H1 (cell line): ENCODE data around the gene CRAT. TPM values are rescaled to one million over a fixed set of nuclear protein-coding genes. Genes with fewer than 3 reads are reported as not detected.

ENCODE experiments used
- CTCF ChIA-PET: fragments of 300-600 bp; sonication (Branson Sonifier 250); formaldehyde crosslinking; loops from one replicate; lab custom pipeline; 2021; ENCODE audit not compliant: partially characterized antibody; lab: Charles Lee
- POLR2A ChIA-PET: fragments of 300-600 bp; sonication (Branson Sonifier 250); formaldehyde crosslinking; loops from one replicate; lab custom pipeline; 2021; ENCODE audit warnings: inconsistent platforms; ENCODE audit not compliant: partially characterized antibody; lab: Charles Lee
- DNase-seq, 2 experiments: peaks; one replicate each; pipeline versions ENCODE4 v3.0.0 to v3.0.0-alpha.2; 2010 to 2022; ENCODE audit warnings: low spot score in 2 of 2, low read depth in 1 of 2, mixed read lengths in 1 of 2
- FAIRE-seq: peaks from 2 replicates; lab custom pipeline; 2011; peaks lifted over from hg19 to GRCh38; lab: Jason Lieb, UNC
- H2AFZ ChIP-seq: 2 replicates; pipeline ENCODE4 v1.8.1; 2012; ENCODE audit warnings: low read length, inconsistent platforms
- H2AK5ac ChIP-seq: 2 replicates; pipeline ENCODE4 v1.6.1; 2013; ENCODE audit warnings: low read depth, low read length
- H2BK120ac ChIP-seq: replicated peaks from 2 replicates; pipeline ENCODE3; 2013; ENCODE audit warnings: low read depth, low read length, inconsistent platforms
- H2BK12ac ChIP-seq: 2 replicates; pipeline ENCODE4 v1.6.1; 2013; ENCODE audit warnings: low read depth, low read length
- H2BK15ac ChIP-seq: 2 replicates; pipeline ENCODE4 v1.6.1; 2013; ENCODE audit warnings: low read length
- H2BK20ac ChIP-seq: 2 replicates; pipeline ENCODE4 v1.6.1; 2013; ENCODE audit warnings: low read length
- H2BK5ac ChIP-seq: 2 replicates; pipeline ENCODE4 v1.6.1; 2013; ENCODE audit warnings: low read depth, low read length
- H3K14ac ChIP-seq: 2 replicates; pipeline ENCODE4 v1.6.1; 2013; ENCODE audit warnings: inconsistent platforms; ENCODE audit not compliant: insufficient read length
- H3K18ac ChIP-seq: 2 replicates; pipeline ENCODE4 v1.6.1; 2013; ENCODE audit warnings: low read length; ENCODE audit errors: extremely low read depth
- H3K23ac ChIP-seq: 2 replicates; pipeline ENCODE4 v1.6.1; 2013; ENCODE audit warnings: inconsistent platforms; ENCODE audit not compliant: insufficient read length
- H3K23me2 ChIP-seq: 2 replicates; pipeline ENCODE4 v1.6.1; 2013; ENCODE audit warnings: low read depth, low read length
- H3K27ac ChIP-seq: 2 replicates; pipeline ENCODE4 v1.6.1; 2011; ENCODE audit warnings: low read depth, low read length, inconsistent platforms
- H3K27me3 ChIP-seq, 4 experiments: replicated peaks in 1 of 4; 1 replicate in 1 of 4; 2 replicates in 3 of 4; pipeline versions ENCODE4 v1.6.1 to v1.8.1; 2011 to 2013; ENCODE audit warnings: low read length in 3 of 4, mild to moderate bottlenecking in 3 of 4, inconsistent platforms in 2 of 4, mixed read lengths in 2 of 4, moderate library complexity in 1 of 4; ENCODE audit not compliant: control insufficient read depth in 3 of 4, insufficient read depth in 3 of 4; ENCODE audit errors: extremely low read depth in 1 of 4
- H3K36me3 ChIP-seq, 4 experiments: 2 replicates each; pipeline versions ENCODE4 v1.6.1 to v1.8.1; 2011 to 2013; ENCODE audit warnings: mild to moderate bottlenecking in 4 of 4, low read length in 3 of 4, moderate library complexity in 2 of 4, control low read depth in 1 of 4, inconsistent platforms in 1 of 4; ENCODE audit not compliant: insufficient read depth in 4 of 4, control insufficient read depth in 2 of 4
- H3K4ac ChIP-seq: replicated peaks from 2 replicates; pipeline ENCODE3; 2013; ENCODE audit warnings: low read length, low read depth, mixed read lengths, inconsistent platforms; ENCODE audit not compliant: insufficient read length
- H3K4me1 ChIP-seq, 4 experiments: replicated peaks in 1 of 4; 1 replicate in 1 of 4; 2 replicates in 3 of 4; pipeline versions ENCODE4 v1.6.1 to v1.8.1; 2011 to 2013; ENCODE audit warnings: low read length in 3 of 4, inconsistent platforms in 2 of 4, mixed read lengths in 1 of 4; ENCODE audit not compliant: insufficient read depth in 4 of 4, control insufficient read depth in 3 of 4
- H3K4me2 ChIP-seq, 2 experiments: 2 replicates each; pipeline versions ENCODE4 v1.6.1 to v1.8.1; 2011 to 2013; ENCODE audit warnings: low read depth in 2 of 2, low read length in 2 of 2, control low read depth in 1 of 2, inconsistent platforms in 1 of 2, mild to moderate bottlenecking in 1 of 2; ENCODE audit not compliant: insufficient read depth in 1 of 2
- H3K4me3 ChIP-seq, 4 experiments: fragments of 200-600, 300-600 bp in 1 of 4; sonication (generic), shearing (Covaris generic), sonication (Bioruptor Twin) in 1 of 4; 2 replicates each; pipeline versions ENCODE4 v1.5.1 to v1.8.1; 2011 to 2016; ENCODE audit warnings: low read length in 4 of 4, low read depth in 3 of 4, control low read depth in 2 of 4, inconsistent platforms in 2 of 4, mild to moderate bottlenecking in 2 of 4, mixed read lengths in 1 of 4, moderate library complexity in 1 of 4; ENCODE audit not compliant: insufficient read depth in 2 of 4; ENCODE audit errors: extremely low read depth in 1 of 4
- H3K56ac ChIP-seq: replicated peaks from 2 replicates; pipeline ENCODE3; 2013; ENCODE audit warnings: low read depth, mild to moderate bottlenecking, mixed read lengths, low read length, inconsistent platforms; ENCODE audit not compliant: insufficient read length
- H3K79me1 ChIP-seq: 2 replicates; pipeline ENCODE4 v1.6.1; 2013; ENCODE audit warnings: low read depth, low read length, control low read depth
- H3K79me2 ChIP-seq, 2 experiments: 2 replicates each; pipeline versions ENCODE4 v1.6.1 to v1.8.1; 2012 to 2013; ENCODE audit warnings: low read length in 2 of 2, mild to moderate bottlenecking in 2 of 2, inconsistent platforms in 1 of 2; ENCODE audit not compliant: insufficient read depth in 2 of 2, control insufficient read depth in 1 of 2
- H3K9ac ChIP-seq, 4 experiments: replicated peaks in 1 of 4; 1 replicate in 1 of 4; 2 replicates in 3 of 4; pipeline versions ENCODE4 v1.6.1 to v1.8.1; 2011 to 2013; ENCODE audit warnings: low read depth in 3 of 4, low read length in 3 of 4, control low read depth in 2 of 4, mild to moderate bottlenecking in 2 of 4, moderate library complexity in 2 of 4, inconsistent platforms in 1 of 4; ENCODE audit errors: extremely low read depth in 1 of 4
- H3K9me3 ChIP-seq, 2 experiments: 2 replicates each; pipeline versions ENCODE4 v1.6.1 to v1.8.1; 2012 to 2013; ENCODE audit warnings: mild to moderate bottlenecking in 2 of 2, moderate library complexity in 2 of 2, control low read depth in 1 of 2, inconsistent platforms in 1 of 2, low read depth in 1 of 2, low read length in 1 of 2, mixed read lengths in 1 of 2; ENCODE audit not compliant: insufficient read depth in 2 of 2
- H4K20me1 ChIP-seq, 2 experiments: replicated peaks in 1 of 2; 2 replicates each; pipeline versions ENCODE3 to v1.8.1; 2011 to 2013; ENCODE audit warnings: inconsistent platforms in 2 of 2, low read length in 2 of 2, mild to moderate bottlenecking in 1 of 2; ENCODE audit not compliant: insufficient read depth in 2 of 2, control insufficient read depth in 1 of 2
- H4K5ac ChIP-seq: 2 replicates; pipeline ENCODE4 v1.6.1; 2013; ENCODE audit warnings: low read length, low read depth, mixed read lengths, inconsistent platforms; ENCODE audit not compliant: insufficient read length
- H4K8ac ChIP-seq: 2 replicates; pipeline ENCODE4 v1.8.0; 2013; ENCODE audit warnings: mild to moderate bottlenecking, moderate library complexity, low read length, inconsistent platforms; ENCODE audit not compliant: insufficient read depth; ENCODE audit errors: extremely low read depth
- H4K91ac ChIP-seq: replicated peaks from 2 replicates; pipeline ENCODE3; 2013; ENCODE audit warnings: low read length, mixed read lengths, inconsistent platforms; ENCODE audit not compliant: insufficient read length
- BACH1 ChIP-seq: IDR thresholded peaks from 2 replicates; pipeline ENCODE4 v1.6.1; 2012; ENCODE audit warnings: low read length, improper control_type of control experiment
- CBX5 ChIP-seq: fragments of 300-800, 300-1000 bp; sonication (generic); IDR thresholded peaks from 2 replicates; pipeline ENCODE4 v1.7.1; 2016; ENCODE audit warnings: antibody characterized with exemption, low read length, low read depth
- GABPA ChIP-seq: IDR thresholded peaks from 2 replicates; pipeline ENCODE4 v1.6.1; 2011; ENCODE audit warnings: mild to moderate bottlenecking, low read length, moderate library complexity, borderline replicate concordance; ENCODE audit not compliant: insufficient read depth
- NRF1 ChIP-seq: IDR thresholded peaks from 2 replicates; pipeline ENCODE4 v1.6.1; 2011; ENCODE audit warnings: mild to moderate bottlenecking, low read depth, low read length, improper control_type of control experiment
- PHF8 ChIP-seq: fragments of 200-600 bp; sonication (generic); conservative IDR thresholded peaks from 2 replicates; pipeline ENCODE4 v1.7.1; 2012; ENCODE audit warnings: low read depth, mild to moderate bottlenecking, inconsistent platforms, low read length, moderate library complexity
- POLR2AphosphoS5 ChIP-seq: IDR thresholded peaks from 2 replicates; pipeline ENCODE4 v1.6.1; 2011; ENCODE audit warnings: low read depth, low read length
- RAD21 ChIP-seq, 2 experiments: IDR thresholded peaks in 1 of 2; conservative IDR thresholded peaks in 1 of 2; 2 replicates each; pipeline ENCODE4 v1.6.1; 2011; ENCODE audit warnings: low read depth in 2 of 2, low read length in 2 of 2, improper control_type of control experiment in 1 of 2, inconsistent platforms in 1 of 2, mild to moderate bottlenecking in 1 of 2, moderate library complexity in 1 of 2
- TCF12 ChIP-seq: IDR thresholded peaks from 2 replicates; pipeline ENCODE4 v1.6.1; 2011; ENCODE audit warnings: low read depth, mild to moderate bottlenecking, low read length
- TEAD4 ChIP-seq: IDR thresholded peaks from 2 replicates; pipeline ENCODE4 v1.6.1; 2012; ENCODE audit warnings: low read depth, low read length, inconsistent platforms, mixed read lengths
- WGBS, 2 experiments: shearing (Covaris generic) in 1 of 2; methylation state at CpG; one replicate each; pipeline versions ENCODE4 v1.1.6 to v1.1.7; 2013 to 2015; ENCODE audit warnings: low lambda C conversion rate in 2 of 2, mixed read lengths in 2 of 2, inconsistent platforms in 1 of 2, low coverage in 1 of 2, missing lambda C conversion rate in 1 of 2; ENCODE audit not compliant: insufficient replicate concordance in 2 of 2, insufficient coverage in 1 of 2, insufficient read length in 1 of 2; ENCODE audit errors: extremely low coverage in 1 of 2, missing lambda C conversion rate in 1 of 2; 5-methylcytosine and 5-hydroxymethylcytosine counted together
- polyA plus RNA-seq, 7 experiments: library from polyadenylated mRNA; depleted of rRNA in 3 of 7; stranded (reverse) in 5 of 7; unstranded in 2 of 7; fragments of >200 nt in 5 of 7; fragments of 200-250 nt in 2 of 7; gene quantifications; 1 replicate in 5 of 7; 2 replicates in 1 of 7; 4 replicates in 1 of 7; pipeline versions ENCODE4 v1.2.1 to v1.2.3, GENCODE V29; 2011 to 2013; ENCODE audit warnings: missing spikeins in 2 of 7, mixed read lengths in 2 of 7
- total RNA-seq: library from RNA; stranded (reverse); fragmentation: NEBNext Ultra II Directional; extraction: Animal tissue kit (Norgen Biotek cat#: 25700); gene quantifications from 2 replicates; pipeline ENCODE4 v1.2.1, GENCODE V29; 2021
- TF ChIP-seq, protein P1 (sequence below): IDR thresholded peaks from 2 replicates; pipeline ENCODE4 v1.6.1; 2011; ENCODE audit warnings: low read length, improper control_type of control experiment

CRAT gene
- total and polyA plus RNA-seq, 2 of the 8 experiments (the other 6 are each of a cell fraction or from before 2014, with no cell fraction given), result 8.2 to 17.3 TPM

DNA sequence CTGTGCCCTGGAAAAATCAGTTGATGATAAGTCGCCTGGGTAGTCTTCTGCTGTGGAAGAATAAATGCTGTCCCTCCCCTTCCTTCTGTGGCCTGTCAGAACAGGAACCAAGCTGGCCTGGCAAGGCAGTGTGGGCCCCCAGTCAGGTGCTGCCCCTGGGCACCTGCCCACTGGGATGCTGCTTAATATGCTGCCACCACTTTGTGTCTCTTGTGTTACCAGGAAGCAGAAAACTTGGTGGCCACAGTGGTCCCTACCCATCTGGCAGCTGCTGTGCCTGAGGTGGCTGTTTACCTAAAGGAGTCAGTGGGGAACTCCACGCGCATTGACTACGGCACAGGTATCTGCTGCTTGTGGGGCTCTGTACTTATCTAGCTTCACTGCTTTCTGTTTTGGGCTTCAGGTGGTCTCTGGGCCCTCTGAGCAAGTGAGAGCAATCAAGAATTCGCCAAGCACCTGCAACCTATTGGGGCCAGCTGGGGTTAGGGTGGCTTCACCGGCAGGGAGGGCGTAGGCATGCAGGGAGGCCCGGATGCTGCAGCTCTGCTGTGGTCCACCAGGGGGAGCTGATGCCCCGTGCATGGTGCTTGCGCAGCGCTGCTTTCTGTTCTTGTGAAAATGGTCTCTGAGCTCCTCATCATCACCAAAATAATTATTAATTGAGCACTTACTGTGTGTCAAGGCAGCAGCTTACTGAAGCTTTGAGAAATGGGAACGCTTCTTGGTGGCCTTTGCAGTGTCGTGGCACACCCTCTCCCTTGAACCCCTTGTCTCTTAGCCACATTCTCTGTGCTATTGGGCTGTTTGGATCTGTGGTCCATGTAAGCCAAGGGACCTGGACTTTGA lies 20.9 kb upstream of the CRAT start:
- Histone ChIP-seq H2BK120ac (no peak overlapping the region), H3K4me1 (peaks cover 9 to 18% (median 11%) of the 10 kb centered on the region in 4 experiments; a peak in 6 of 7 replicates), H4K5ac (no peak overlapping the region), H2BK12ac (no peak overlapping the region), H3K79me2 (peaks cover 0 to 7% of the 10 kb centered on the region in 2 experiments; a peak in 1 of 4 replicates), H3K56ac (no peak overlapping the region), H3K23me2 (no peaks in the 10 kb centered on the region), H3K27me3 (no peaks in the 10 kb centered on the region), H4K91ac (no peak overlapping the region), H3K9ac (no peak overlapping the region; a peak in 1 of 7 replicates), H2BK5ac (0 out of 2 replicates have a peak overlapping the region, but pooled peaks have one; percentile 1), H3K79me1 (peaks cover 4% of the 10 kb centered on the region), H3K36me3 (peaks cover 9 to 27% (median 14%) of the 10 kb centered on the region in 4 experiments), H3K14ac (no peak overlapping the region), H4K20me1 (peaks cover 2 to 6% of the 10 kb centered on the region in 2 experiments), H4K8ac (no peak overlapping the region), H2BK20ac (no peak overlapping the region), H2BK15ac (no peak overlapping the region), H3K27ac (no peak overlapping the region), H3K4me3 (no peak overlapping the region), H2AFZ (no peak overlapping the region), H3K18ac (no peak overlapping the region), H3K4me2 (no peak overlapping the region), H3K4ac (no peak overlapping the region), H3K9me3 (no peaks in the 10 kb centered on the region), H3K23ac (no peak overlapping the region), H2AK5ac (no peak overlapping the region)
- FAIRE-seq (no peak), DNase-seq (peak in 1 of 2 experiments; percentile 97)
- ChIA-PET POLR2A (interaction anchor here (0.8 to 4.1 kb wide), 8 partner anchors 8 to 351 kb away, joined by 3 to 21 read pairs (median 4); partner anchors contain the start of gene IER5L), CTCF (interaction anchor here (0.5 to 36.8 kb wide), 71 partner anchors 8 to 1036 kb away, joined by 3 to 831 read pairs (median 3); partner anchors contain the start of genes C9orf50, CRAT, IER5L and NTMT1)
- WGBS, 2 experiments, result 45% methylated on average over 13 of the region's 13 CpGs; no CpG with 5 or more reads in 1 of the 2 experiments
- TF ChIP-seq POLR2AphosphoS5, result no peak
- TF ChIP-seq BACH1, result no peak
- no peak for TF ChIP-seq NRF1
- TF ChIP-seq PHF8, result no peak
- TF ChIP-seq GABPA, result no peak
- TF ChIP-seq RAD21 (IDR thresholded peaks at IDR 0.05 in 1 of 2, conservative IDR thresholded peaks at IDR 0.05 in 1 of 2; ENCODE audit: low read depth in 2 of 2, low read length in 2 of 2), result peak; percentile 90 to 91
- 0 out of 2 replicates have a peak, but pooled peaks have one; percentile 31 for TF ChIP-seq TEAD4
- TF ChIP-seq TCF12, result 0 out of 2 replicates have a peak, but pooled peaks have one; percentile 37
- TF ChIP-seq, protein P1, sequence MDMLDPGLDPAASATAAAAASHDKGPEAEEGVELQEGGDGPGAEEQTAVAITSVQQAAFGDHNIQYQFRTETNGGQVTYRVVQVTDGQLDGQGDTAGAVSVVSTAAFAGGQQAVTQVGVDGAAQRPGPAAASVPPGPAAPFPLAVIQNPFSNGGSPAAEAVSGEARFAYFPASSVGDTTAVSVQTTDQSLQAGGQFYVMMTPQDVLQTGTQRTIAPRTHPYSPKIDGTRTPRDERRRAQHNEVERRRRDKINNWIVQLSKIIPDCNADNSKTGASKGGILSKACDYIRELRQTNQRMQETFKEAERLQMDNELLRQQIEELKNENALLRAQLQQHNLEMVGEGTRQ, result no peak
- TF ChIP-seq CBX5, result no peak
